Measurements from ENCODE around the gene EIF3F.

Gene EIF3F

GRCh38 chr11:7968686-7969085 lies 18.5 kb upstream of the EIF3F start:
- Histone ChIP-seq H2AFZ (ENCODE audit: low read depth, low read length) (no peak overlapping the region), H3K9ac (ENCODE audit: low read depth, low read length) (no peak overlapping the region), H3K36me3 (ENCODE audit: insufficient read depth, low read length) (no peaks in the 10 kb centered on the region), H3K79me2 (ENCODE audit: insufficient read depth, low read length) (no peaks in the 10 kb centered on the region), H3K4me3 (ENCODE audit: low read depth in 1 of 2, low read length in 2 of 2) (no peak overlapping the region), H3K4me2 (ENCODE audit: insufficient read depth, low read length) (no peak overlapping the region), H3K27ac (ENCODE audit: low read length) (no peak overlapping the region), H3K4me1 (ENCODE audit: insufficient read depth, low read length) (no peaks in the 10 kb centered on the region), H3K9me3 (ENCODE audit: insufficient read depth, low read length, severe bottlenecking) (no peaks in the 10 kb centered on the region), H3K27me3 (ENCODE audit: insufficient read depth, low read length, poor library complexity) (peaks cover 25% of the 10 kb centered on the region), H4K20me1 (ENCODE audit: insufficient read depth, low read length) (peaks cover 2% of the 10 kb centered on the region; the same call in 1 of the 2 replicates)
- no peak for DNase-seq
- no peak for TF ChIP-seq EZH2 (IDR thresholded peaks at IDR 0.05; ENCODE audit: borderline replicate concordance, low read depth, low read length, severe bottlenecking)
- TF ChIP-seq, protein P1, sequence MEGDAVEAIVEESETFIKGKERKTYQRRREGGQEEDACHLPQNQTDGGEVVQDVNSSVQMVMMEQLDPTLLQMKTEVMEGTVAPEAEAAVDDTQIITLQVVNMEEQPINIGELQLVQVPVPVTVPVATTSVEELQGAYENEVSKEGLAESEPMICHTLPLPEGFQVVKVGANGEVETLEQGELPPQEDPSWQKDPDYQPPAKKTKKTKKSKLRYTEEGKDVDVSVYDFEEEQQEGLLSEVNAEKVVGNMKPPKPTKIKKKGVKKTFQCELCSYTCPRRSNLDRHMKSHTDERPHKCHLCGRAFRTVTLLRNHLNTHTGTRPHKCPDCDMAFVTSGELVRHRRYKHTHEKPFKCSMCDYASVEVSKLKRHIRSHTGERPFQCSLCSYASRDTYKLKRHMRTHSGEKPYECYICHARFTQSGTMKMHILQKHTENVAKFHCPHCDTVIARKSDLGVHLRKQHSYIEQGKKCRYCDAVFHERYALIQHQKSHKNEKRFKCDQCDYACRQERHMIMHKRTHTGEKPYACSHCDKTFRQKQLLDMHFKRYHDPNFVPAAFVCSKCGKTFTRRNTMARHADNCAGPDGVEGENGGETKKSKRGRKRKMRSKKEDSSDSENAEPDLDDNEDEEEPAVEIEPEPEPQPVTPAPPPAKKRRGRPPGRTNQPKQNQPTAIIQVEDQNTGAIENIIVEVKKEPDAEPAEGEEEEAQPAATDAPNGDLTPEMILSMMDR (IDR thresholded peaks at IDR 0.05; ENCODE audit: borderline replicate concordance, extremely low read depth, low read length, poor library complexity, severe bottlenecking), result no peak
- ATAC-seq (ENCODE audit: insufficient read depth, low read depth), result no peak

DNA sequence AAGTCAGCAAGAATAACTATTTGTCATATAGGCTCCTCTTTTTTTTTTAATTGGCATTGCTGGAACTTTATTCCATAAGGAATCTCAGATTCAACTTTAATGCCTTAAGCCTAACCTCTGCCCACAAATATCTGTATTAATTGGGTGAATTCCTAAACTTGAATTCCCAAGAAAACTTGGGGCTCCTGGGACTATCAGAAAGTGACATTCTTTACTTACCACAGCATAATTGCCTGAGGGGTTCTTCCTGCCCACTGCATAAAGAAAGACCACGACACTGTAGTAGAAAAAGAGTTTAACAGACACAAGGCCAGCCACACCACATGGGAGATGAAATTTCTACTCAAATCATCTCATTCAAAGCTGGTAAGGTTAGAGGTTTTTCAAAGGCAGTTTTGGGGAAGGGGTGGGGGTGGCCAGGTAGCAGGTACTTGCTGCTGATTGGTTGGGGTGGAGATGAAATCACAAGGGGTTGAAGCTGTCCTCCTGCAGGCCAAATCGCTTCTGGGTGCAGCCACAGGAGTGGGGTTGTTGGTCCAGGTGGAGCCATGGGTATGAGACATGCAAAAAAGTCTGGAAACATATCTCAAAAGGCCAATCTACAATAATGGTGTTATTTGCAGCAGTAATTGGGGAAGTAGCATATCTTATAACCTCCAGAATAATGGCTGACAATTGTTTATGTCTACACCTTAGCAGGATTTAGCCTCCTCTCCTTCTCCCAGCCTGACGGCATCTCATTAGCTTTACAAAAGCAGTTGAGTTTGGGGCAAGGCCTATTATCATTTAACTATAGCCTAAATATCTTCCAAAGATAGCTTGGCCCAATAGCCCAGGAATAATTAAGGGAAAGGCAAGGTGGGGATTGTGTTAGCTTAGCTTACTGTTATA lies 17.1 kb upstream of the EIF3F start:
- peaks cover 2% of the 10 kb centered on the region; the same call in 1 of the 2 replicates for H4K20me1 ChIP-seq (ENCODE audit: insufficient read depth, low read length)
- ATAC-seq (ENCODE audit: insufficient read depth, low read depth) (no peak), DNase-seq (no peak)
- no peak overlapping the region for H3K27ac ChIP-seq (ENCODE audit: low read length)
- no peak overlapping the region for H3K4me3 ChIP-seq (ENCODE audit: low read depth in 1 of 2, low read length in 2 of 2)
- TF ChIP-seq EZH2 (IDR thresholded peaks at IDR 0.05; ENCODE audit: borderline replicate concordance, low read depth, low read length, severe bottlenecking), result no peak
- TF ChIP-seq, protein P1 (IDR thresholded peaks at IDR 0.05; ENCODE audit: borderline replicate concordance, extremely low read depth, low read length, poor library complexity, severe bottlenecking), result no peak
- H3K79me2 ChIP-seq (ENCODE audit: insufficient read depth, low read length), result no peaks in the 10 kb centered on the region
- H3K9ac ChIP-seq (ENCODE audit: low read depth, low read length), result no peak overlapping the region
- peaks cover 21% of the 10 kb centered on the region for H3K27me3 ChIP-seq (ENCODE audit: insufficient read depth, low read length, poor library complexity)
- H3K9me3 ChIP-seq (ENCODE audit: insufficient read depth, low read length, severe bottlenecking), result no peaks in the 10 kb centered on the region
- H3K4me1 ChIP-seq (ENCODE audit: insufficient read depth, low read length), result no peaks in the 10 kb centered on the region
- no peak overlapping the region for H3K4me2 ChIP-seq (ENCODE audit: insufficient read depth, low read length)
- no peaks in the 10 kb centered on the region for H3K36me3 ChIP-seq (ENCODE audit: insufficient read depth, low read length)
- H2AFZ ChIP-seq (ENCODE audit: low read depth, low read length), result no peak overlapping the region

DNA sequence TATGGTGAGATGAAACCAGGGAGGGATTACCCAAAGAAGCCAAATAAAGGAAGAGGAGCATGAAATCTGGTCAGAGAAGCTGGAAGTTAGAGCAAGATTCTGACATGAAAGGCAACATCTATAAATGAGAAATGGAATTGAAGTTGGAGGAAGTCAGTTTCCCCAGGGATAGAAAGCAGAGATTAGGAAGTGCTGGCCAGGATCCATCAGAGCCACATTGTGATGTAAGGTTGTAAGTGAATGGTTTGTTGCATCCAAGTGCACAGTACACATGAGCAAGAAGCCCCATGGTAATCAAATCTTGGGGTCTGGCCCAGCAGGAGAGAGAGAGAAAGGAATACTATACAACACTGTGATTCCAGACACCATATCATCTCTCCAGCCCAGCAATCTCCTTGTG lies 15.3 kb upstream of the EIF3F start:
- ATAC-seq (ENCODE audit: insufficient read depth, low read depth) (no peak), DNase-seq (no peak)
- Histone ChIP-seq H3K4me1 (ENCODE audit: insufficient read depth, low read length) (no peaks in the 10 kb centered on the region), H3K4me2 (ENCODE audit: insufficient read depth, low read length) (no peak overlapping the region), H3K27me3 (ENCODE audit: insufficient read depth, low read length, poor library complexity) (peaks cover 14% of the 10 kb centered on the region), H2AFZ (ENCODE audit: low read depth, low read length) (no peak overlapping the region), H3K9ac (ENCODE audit: low read depth, low read length) (no peak overlapping the region), H3K9me3 (ENCODE audit: insufficient read depth, low read length, severe bottlenecking) (no peaks in the 10 kb centered on the region), H4K20me1 (ENCODE audit: insufficient read depth, low read length) (peaks cover 2% of the 10 kb centered on the region; the same call in 1 of the 2 replicates), H3K79me2 (ENCODE audit: insufficient read depth, low read length) (no peaks in the 10 kb centered on the region), H3K27ac (ENCODE audit: low read length) (no peak overlapping the region), H3K4me3 (ENCODE audit: low read depth in 1 of 2, low read length in 2 of 2) (no peak overlapping the region), H3K36me3 (ENCODE audit: insufficient read depth, low read length) (no peaks in the 10 kb centered on the region)
- TF ChIP-seq EZH2 (IDR thresholded peaks at IDR 0.05; ENCODE audit: borderline replicate concordance, low read depth, low read length, severe bottlenecking), result no peak
- TF ChIP-seq, protein P1 (IDR thresholded peaks at IDR 0.05; ENCODE audit: borderline replicate concordance, extremely low read depth, low read length, poor library complexity, severe bottlenecking), result no peak

Measured in DND-41 (cell line).